Common myeloid progenitor, CD34-positive (primary cell): ENCODE measurements around the gene KIAA1958.

Experiments
- CTCF ChIA-PET: fragments of 350-600 bp; sonication (Branson Sonifier 250); formaldehyde crosslinking; loops from one replicate; lab custom pipeline; 2021; ENCODE audit warnings: antibody characterized with exemption; lab: Charles Lee
- POLR2A ChIA-PET: fragments of 350-600 bp; sonication (Branson Sonifier 250); formaldehyde crosslinking; loops from one replicate; lab custom pipeline; 2021; ENCODE audit warnings: antibody characterized with exemption; lab: Charles Lee
- DNase-seq, 3 donors: peaks; one replicate each; pipeline versions ENCODE4 v3.0.0 to v3.0.0-alpha.2; 2013
- H3K27ac ChIP-seq, 2 experiments: 1 replicate in 1 of 2; 2 replicates in 1 of 2; pipeline ENCODE4 v1.7.0; 2013; ENCODE audit warnings: inconsistent platforms in 2 of 2, low read length in 2 of 2, mild to moderate bottlenecking in 2 of 2, low read depth in 1 of 2, moderate library complexity in 1 of 2; ENCODE audit not compliant: severe bottlenecking in 2 of 2, insufficient read depth in 1 of 2, poor library complexity in 1 of 2
- H3K27me3 ChIP-seq, 5 experiments: replicated peaks in 2 of 5; 1 replicate in 3 of 5; 2 replicates in 2 of 5; pipeline versions ENCODE4 v1.6.1 to v1.7.0; 2013; ENCODE audit warnings: low read length in 4 of 5, mild to moderate bottlenecking in 2 of 5, moderate library complexity in 2 of 5, inconsistent platforms in 1 of 5; ENCODE audit not compliant: insufficient read depth in 5 of 5, control insufficient read depth in 4 of 5
- H3K36me3 ChIP-seq, 4 experiments: 1 replicate in 2 of 4; 2 replicates in 2 of 4; pipeline versions ENCODE4 v1.6.1 to v1.7.0; 2013; ENCODE audit warnings: low read length in 3 of 4, control low read depth in 1 of 4, mild to moderate bottlenecking in 1 of 4; ENCODE audit not compliant: control insufficient read depth in 4 of 4, insufficient read depth in 4 of 4
- H3K4me1 ChIP-seq, 4 experiments: 1 replicate in 3 of 4; 2 replicates in 1 of 4; pipeline versions ENCODE4 v1.6.1 to v1.7.1; 2013; ENCODE audit warnings: low read length in 3 of 4, mild to moderate bottlenecking in 3 of 4, control low read depth in 1 of 4, inconsistent platforms in 1 of 4, moderate library complexity in 1 of 4; ENCODE audit not compliant: control insufficient read depth in 4 of 4, insufficient read depth in 4 of 4; ENCODE audit errors: control extremely low read depth in 1 of 4
- H3K4me3 ChIP-seq, 7 experiments: 1 replicate in 4 of 7; 2 replicates in 3 of 7; pipeline versions ENCODE4 v1.5.1 to v1.7.0; 2013; ENCODE audit warnings: mild to moderate bottlenecking in 7 of 7, low read length in 6 of 7, moderate library complexity in 6 of 7, inconsistent platforms in 2 of 7, low read depth in 2 of 7, control low read depth in 1 of 7; ENCODE audit not compliant: insufficient read depth in 4 of 7, control insufficient read depth in 1 of 7; ENCODE audit errors: extremely low read depth in 1 of 7
- H3K9me3 ChIP-seq, 5 experiments: 1 replicate in 4 of 5; 2 replicates in 1 of 5; pipeline versions ENCODE4 v1.6.1 to v1.7.1; 2013; ENCODE audit warnings: low read length in 4 of 5, mild to moderate bottlenecking in 2 of 5, inconsistent platforms in 1 of 5, low read depth in 1 of 5, moderate library complexity in 1 of 5; ENCODE audit not compliant: control insufficient read depth in 4 of 5, insufficient read depth in 2 of 5; ENCODE audit errors: control extremely low read depth in 1 of 5
- WGBS: methylation state at CpG from one replicate; pipeline ENCODE4 v1.1.5; 2013; ENCODE audit not compliant: insufficient coverage; 5-methylcytosine and 5-hydroxymethylcytosine counted together

KIAA1958 gene

GRCh38 chr9:112520069-112520468, 33.4 kb downstream of the KIAA1958 start:
- CTCF ChIA-PET, result no interaction called here
- POLR2A ChIA-PET, result no interaction called here
- 100% methylated on average over 1 of the region's 1 CpG for WGBS
- Histone ChIP-seq H3K27ac (no peak overlapping the region), H3K36me3 (no peaks in the 10 kb centered on the region), H3K27me3 (no peaks in the 10 kb centered on the region), H3K9me3 (no peaks in the 10 kb centered on the region), H3K4me3 (no peak overlapping the region), H3K4me1 (no peaks in the 10 kb centered on the region)
- no peak for DNase-seq

GRCh38 chr9:112520656-112521055, 34.0 kb downstream of the KIAA1958 start:
- CTCF ChIA-PET, result no interaction called here
- Histone ChIP-seq H3K9me3 (no peaks in the 10 kb centered on the region), H3K4me1 (no peaks in the 10 kb centered on the region), H3K36me3 (no peaks in the 10 kb centered on the region), H3K27ac (no peak overlapping the region), H3K27me3 (no peaks in the 10 kb centered on the region), H3K4me3 (no peak overlapping the region)
- no CpG with 5 or more reads among the region's 3 CpGs for WGBS
- no peak for DNase-seq
- POLR2A ChIA-PET, result no interaction called here

- CTCF ChIA-PET, result no interaction called here
- Histone ChIP-seq H3K36me3 (peaks cover 0 to 2% (median 0%) of the 10 kb centered on the region in 4 experiments), H3K4me3 (no peak overlapping the region), H3K27me3 (no peaks in the 10 kb centered on the region), H3K27ac (no peak overlapping the region), H3K4me1 (no peaks in the 10 kb centered on the region), H3K9me3 (no peaks in the 10 kb centered on the region)
- POLR2A ChIA-PET, result no interaction called here
- no CpG with 5 or more reads among the region's 1 CpG for WGBS
- DNase-seq, result no peak
These were observed 40.3 kb downstream of the KIAA1958 start for GRCh38 chr9:112526973-112527372.

- ChIA-PET POLR2A (no interaction called here), CTCF (no interaction called here)
- WGBS, result 96% methylated on average over 2 of the region's 2 CpGs
- H3K9me3 ChIP-seq, result no peaks in the 10 kb centered on the region
- no peak overlapping the region for H3K27ac ChIP-seq
- H3K4me1 ChIP-seq, result no peaks in the 10 kb centered on the region
- no peak overlapping the region for H3K4me3 ChIP-seq
- no peaks in the 10 kb centered on the region for H3K27me3 ChIP-seq
- H3K36me3 ChIP-seq, result peaks cover 0 to 2% (median 0%) of the 10 kb centered on the region in 4 experiments
- DNase-seq, result no peak
These were observed 41.3 kb downstream of the KIAA1958 start for GRCh38 chr9:112527959-112528358.

- no peaks in the 10 kb centered on the region for H3K9me3 ChIP-seq
- no CpG with 5 or more reads among the region's 2 CpGs for WGBS
- H3K4me3 ChIP-seq, result no peak overlapping the region
- CTCF ChIA-PET, result no interaction called here
- POLR2A ChIA-PET, result no interaction called here
- no peaks in the 10 kb centered on the region for H3K4me1 ChIP-seq
- no peak overlapping the region for H3K27ac ChIP-seq
- H3K36me3 ChIP-seq, result peaks cover 0 to 2% (median 0%) of the 10 kb centered on the region in 4 experiments
- no peak for DNase-seq
- no peaks in the 10 kb centered on the region for H3K27me3 ChIP-seq
These were observed 42.7 kb downstream of the KIAA1958 start for GRCh38 chr9:112529316-112529715.

- Histone ChIP-seq H3K36me3 (peaks cover 0 to 2% (median 0%) of the 10 kb centered on the region in 4 experiments), H3K27me3 (no peaks in the 10 kb centered on the region), H3K4me3 (no peak overlapping the region), H3K4me1 (no peaks in the 10 kb centered on the region), H3K27ac (no peak overlapping the region), H3K9me3 (no peaks in the 10 kb centered on the region)
- CTCF ChIA-PET, result interaction anchor here (1.1 kb wide), 1 partner anchor 86 kb away, joined by 4 read pairs; no protein-coding TSS in a partner anchor
- WGBS, result no CpG with 5 or more reads among the region's 6 CpGs
- POLR2A ChIA-PET, result no interaction called here
- no peak for DNase-seq
These were observed 44.2 kb downstream of the KIAA1958 start for GRCh38 chr9:112530751-112531205.

GRCh38 chr9:112531666-112532282, 45.1 kb downstream of the KIAA1958 start:
- H3K27ac ChIP-seq, result no peak overlapping the region
- DNase-seq, result no peak
- no peak overlapping the region for H3K4me3 ChIP-seq
- H3K36me3 ChIP-seq, result peaks cover 0 to under 1% (median 0%) of the 10 kb centered on the region in 4 experiments
- H3K27me3 ChIP-seq, result no peaks in the 10 kb centered on the region
- CTCF ChIA-PET, result interaction anchor here (1.7 kb wide), 1 partner anchor 261 kb away, joined by 3 read pairs; no protein-coding TSS in a partner anchor
- no peaks in the 10 kb centered on the region for H3K4me1 ChIP-seq
- WGBS, result 98% methylated on average over 4 of the region's 6 CpGs
- POLR2A ChIA-PET, result no interaction called here
- H3K9me3 ChIP-seq, result no peaks in the 10 kb centered on the region
